Ovary (tissue), 3 donors: ENCODE measurements around the gene PPP1R2B.

ENCODE experiments used
- EP300 ChIP-seq: sonication (generic); formaldehyde crosslinking; IDR thresholded peaks from one replicate; pipeline ENCODE4 v1.6.1; 2017; ENCODE audit warnings: antibody characterized with exemption
- POLR2A ChIP-seq: fragments of 450-650 bp; IDR thresholded peaks from one replicate; pipeline ENCODE4 v1.6.1; 2017; ENCODE audit warnings: antibody characterized with exemption, mild to moderate bottlenecking, moderate library complexity
- TF ChIP-seq, protein P1 (sequence below), 3 donors: fragments of 450-650 bp in 2 of 3; fragments of 200-600 bp in 1 of 3; IDR thresholded peaks; one replicate each; pipeline versions ENCODE4 v1.5.1 to v1.8.0; 2016 to 2022; ENCODE audit warnings: antibody characterized with exemption in 3 of 3, mild to moderate bottlenecking in 1 of 3
- donor health status: DM: no; HTN: no; CAD: no.

DNA sequence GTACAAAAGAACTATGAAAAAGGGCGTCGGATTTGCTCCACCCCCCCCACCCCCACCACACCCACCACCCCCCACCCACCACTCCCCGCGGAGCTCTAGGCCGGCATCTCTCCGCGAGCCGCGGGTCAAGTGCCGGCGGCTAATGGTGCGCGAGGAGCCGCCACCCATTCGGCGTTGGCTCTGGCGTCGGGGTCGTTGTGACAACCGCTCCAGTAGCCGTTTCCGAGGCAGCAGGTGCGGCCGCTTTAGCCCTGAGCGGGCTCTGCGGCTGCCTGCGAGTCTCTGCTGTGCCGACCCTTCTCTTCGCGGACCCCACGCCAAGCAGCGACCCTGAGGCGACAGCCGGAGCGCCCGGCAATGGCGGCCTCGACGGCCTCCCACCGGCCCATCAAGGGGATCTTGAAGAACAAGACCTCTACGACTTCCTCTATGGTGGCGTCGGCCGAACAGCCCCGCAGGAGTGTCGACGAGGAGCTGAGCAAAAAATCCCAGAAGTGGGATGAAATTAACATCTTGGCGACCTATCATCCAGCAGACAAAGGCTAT, at the start of gene PPP1R2B:
- no peak for TF ChIP-seq POLR2A
- TF ChIP-seq, protein P1, sequence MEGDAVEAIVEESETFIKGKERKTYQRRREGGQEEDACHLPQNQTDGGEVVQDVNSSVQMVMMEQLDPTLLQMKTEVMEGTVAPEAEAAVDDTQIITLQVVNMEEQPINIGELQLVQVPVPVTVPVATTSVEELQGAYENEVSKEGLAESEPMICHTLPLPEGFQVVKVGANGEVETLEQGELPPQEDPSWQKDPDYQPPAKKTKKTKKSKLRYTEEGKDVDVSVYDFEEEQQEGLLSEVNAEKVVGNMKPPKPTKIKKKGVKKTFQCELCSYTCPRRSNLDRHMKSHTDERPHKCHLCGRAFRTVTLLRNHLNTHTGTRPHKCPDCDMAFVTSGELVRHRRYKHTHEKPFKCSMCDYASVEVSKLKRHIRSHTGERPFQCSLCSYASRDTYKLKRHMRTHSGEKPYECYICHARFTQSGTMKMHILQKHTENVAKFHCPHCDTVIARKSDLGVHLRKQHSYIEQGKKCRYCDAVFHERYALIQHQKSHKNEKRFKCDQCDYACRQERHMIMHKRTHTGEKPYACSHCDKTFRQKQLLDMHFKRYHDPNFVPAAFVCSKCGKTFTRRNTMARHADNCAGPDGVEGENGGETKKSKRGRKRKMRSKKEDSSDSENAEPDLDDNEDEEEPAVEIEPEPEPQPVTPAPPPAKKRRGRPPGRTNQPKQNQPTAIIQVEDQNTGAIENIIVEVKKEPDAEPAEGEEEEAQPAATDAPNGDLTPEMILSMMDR (IDR thresholded peaks at IDR 0.05): no peak
- no peak for TF ChIP-seq EP300
